ENCODE data around the gene NAT8L. TPM values are rescaled to one million over a fixed set of nuclear protein-coding genes. Genes with fewer than 3 reads are reported as not detected.
A peak's percentile ranks its signal among the peaks of the same experiment; 100 is the strongest.

Gene NAT8L
- total RNA-seq, 1 donor from 2014 or later: 0.64 TPM

GRCh38 chr4:2046031-2046961, 12.8 kb upstream of the NAT8L start:
- peak; percentile 75 for DNase-seq (ENCODE audit: extremely low spot score, unreplicated experiment)
- peaks cover 3% of the 10 kb centered on the region for H3K4me1 Mint-ChIP-seq (ENCODE audit: unreplicated experiment)
- H3K36me3 Mint-ChIP-seq (ENCODE audit: unreplicated experiment): no peaks in the 10 kb centered on the region
- H3K27me3 Mint-ChIP-seq (ENCODE audit: unreplicated experiment): peaks cover 19% of the 10 kb centered on the region
- H3K4me3 Mint-ChIP-seq (ENCODE audit: unreplicated experiment): no peak overlapping the region
- no peaks in the 10 kb centered on the region for H3K9me3 Mint-ChIP-seq (ENCODE audit: unreplicated experiment)
- TF ChIP-seq CTCF (IDR thresholded peaks at IDR 0.05): no peak
- no peak overlapping the region for H3K27ac Mint-ChIP-seq (ENCODE audit: unreplicated experiment)

- Mint-ChIP-seq H3K27ac (ENCODE audit: unreplicated experiment) (no peak overlapping the region), H3K4me1 (ENCODE audit: unreplicated experiment) (peaks cover 2% of the 10 kb centered on the region), H3K27me3 (ENCODE audit: unreplicated experiment) (peaks cover 26% of the 10 kb centered on the region), H3K9me3 (ENCODE audit: unreplicated experiment) (no peaks in the 10 kb centered on the region), H3K36me3 (ENCODE audit: unreplicated experiment) (no peaks in the 10 kb centered on the region), H3K4me3 (ENCODE audit: unreplicated experiment) (no peak overlapping the region)
- no peak for TF ChIP-seq CTCF (IDR thresholded peaks at IDR 0.05)
- peak; percentile 84 for DNase-seq (ENCODE audit: extremely low spot score, unreplicated experiment)
Measured at GRCh38 chr4:2047031-2047660, 12.0 kb upstream of the NAT8L start.

DNA sequence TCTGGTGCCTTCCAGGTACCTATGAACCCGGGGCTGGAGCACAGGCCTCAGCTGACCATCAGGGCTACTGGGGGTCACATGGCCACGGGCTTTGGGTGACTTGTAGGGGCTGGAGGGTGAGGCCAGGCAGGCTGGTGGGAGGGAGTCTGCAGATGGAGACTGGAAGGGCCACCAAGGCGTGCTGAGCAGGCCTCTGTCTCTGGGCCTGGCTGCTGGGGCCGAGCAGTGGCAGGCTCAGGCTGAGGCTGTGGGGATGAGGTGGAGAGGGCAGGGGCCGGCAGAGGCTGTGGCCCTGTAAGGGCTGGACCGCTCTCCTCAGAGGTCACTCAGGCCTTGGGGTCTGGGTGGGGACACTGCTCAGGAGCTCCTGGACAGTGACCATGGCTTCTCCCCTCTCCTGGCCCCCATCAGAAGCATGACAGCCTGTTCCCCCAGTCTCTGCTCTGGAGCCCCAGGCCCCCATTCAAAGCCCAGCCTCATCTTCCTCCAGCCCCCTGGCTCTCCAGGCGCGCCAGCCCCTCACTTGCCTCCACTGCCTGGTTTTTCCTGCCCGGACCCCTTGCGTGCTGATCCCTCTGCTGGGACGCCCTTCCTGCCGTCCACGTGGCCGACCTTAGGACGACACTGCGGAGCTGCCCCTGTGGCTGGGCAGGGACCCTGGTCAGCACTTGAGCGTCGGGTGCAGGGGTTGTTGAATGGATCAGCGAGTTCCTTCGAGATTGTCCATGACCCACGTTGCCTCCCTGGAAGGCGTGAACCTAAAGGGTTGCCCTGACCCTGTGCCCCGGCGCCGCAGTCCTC, 11.1 kb upstream of the NAT8L start:
- no peaks in the 10 kb centered on the region for H3K36me3 Mint-ChIP-seq (ENCODE audit: unreplicated experiment)
- H3K4me1 Mint-ChIP-seq (ENCODE audit: unreplicated experiment): no peaks in the 10 kb centered on the region
- H3K9me3 Mint-ChIP-seq (ENCODE audit: unreplicated experiment): no peaks in the 10 kb centered on the region
- H3K4me3 Mint-ChIP-seq (ENCODE audit: unreplicated experiment): no peak overlapping the region
- peaks cover 32% of the 10 kb centered on the region for H3K27me3 Mint-ChIP-seq (ENCODE audit: unreplicated experiment)
- peak; percentile 73 for DNase-seq (ENCODE audit: extremely low spot score, unreplicated experiment)
- TF ChIP-seq CTCF (IDR thresholded peaks at IDR 0.05): no peak
- no peak overlapping the region for H3K27ac Mint-ChIP-seq (ENCODE audit: unreplicated experiment)

GRCh38 chr4:2048831-2049230, 10.3 kb upstream of the NAT8L start:
- Mint-ChIP-seq H3K27ac (ENCODE audit: unreplicated experiment) (no peak overlapping the region), H3K36me3 (ENCODE audit: unreplicated experiment) (no peaks in the 10 kb centered on the region), H3K9me3 (ENCODE audit: unreplicated experiment) (no peaks in the 10 kb centered on the region), H3K4me3 (ENCODE audit: unreplicated experiment) (no peak overlapping the region), H3K4me1 (ENCODE audit: unreplicated experiment) (no peaks in the 10 kb centered on the region), H3K27me3 (ENCODE audit: unreplicated experiment) (peaks cover 34% of the 10 kb centered on the region)
- no peak for TF ChIP-seq CTCF (IDR thresholded peaks at IDR 0.05)
- DNase-seq (ENCODE audit: extremely low spot score, unreplicated experiment): no peak

Measured in osteocyte (in vitro differentiated cells).